Measurements from ENCODE around the gene RBM34.
A peak's percentile ranks its signal among the peaks of the same experiment; 100 is the strongest.

RBM34 gene

GRCh38 chr1:235156265-235156664 lies 4.8 kb downstream of the RBM34 start:
- ATAC-seq, result no peak
- no peak for DNase-seq

- no peak for ATAC-seq
- no peak for DNase-seq
Measured at GRCh38 chr1:235152235-235152634, 8.8 kb downstream of the RBM34 start.

GRCh38 chr1:235151033-235151432 lies 10.0 kb downstream of the RBM34 start:
- ATAC-seq, result peak; percentile 23
- DNase-seq, result no peak

DNA sequence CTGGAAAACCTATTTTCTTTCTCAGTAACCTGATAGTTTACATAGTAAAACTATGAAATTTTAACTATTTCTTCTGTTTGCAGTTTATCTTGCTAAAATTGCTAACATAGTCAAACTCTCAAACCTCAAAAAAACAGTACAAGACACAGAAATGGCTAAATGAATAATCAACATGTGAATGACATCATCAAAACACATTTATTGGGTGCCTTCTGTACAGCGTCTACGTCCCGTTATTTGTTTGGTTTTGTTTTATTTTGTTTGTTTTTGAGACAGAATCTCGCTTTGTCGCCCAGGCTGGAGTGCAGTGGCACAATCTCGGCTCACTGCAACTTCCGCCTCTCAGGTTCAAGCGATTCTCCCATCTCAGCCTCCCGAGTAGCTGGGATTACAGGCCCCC lies 11.2 kb downstream of the RBM34 start:
- DNase-seq (no peak), ATAC-seq (no peak)

- DNase-seq, result no peak
- no peak for ATAC-seq
Measured at GRCh38 chr1:235147269-235147668, 13.8 kb downstream of the RBM34 start.

GRCh38 chr1:235145639-235146038 lies 15.4 kb downstream of the RBM34 start:
- DNase-seq, result no peak

GRCh38 chr1:235142991-235143390 lies 18.1 kb downstream of the RBM34 start:
- ATAC-seq (no peak), DNase-seq (no peak)

More at GRCh38 chr1:235145639-235146038, 15.4 kb downstream of the RBM34 start:
- no peak for ATAC-seq

- DNase-seq (no peak), ATAC-seq (no peak)
Measured at GRCh38 chr1:235139315-235139714, 21.7 kb downstream of the RBM34 start.

GRCh38 chr1:235138821-235139220 lies 22.2 kb downstream of the RBM34 start:
- ATAC-seq, result peak; percentile 88

GRCh38 chr1:235136111-235136510 lies 24.9 kb downstream of the RBM34 start:
- DNase-seq, result no peak
- ATAC-seq, result no peak

More at GRCh38 chr1:235138821-235139220, 22.2 kb downstream of the RBM34 start:
- peak; percentile 37 for DNase-seq

DNA sequence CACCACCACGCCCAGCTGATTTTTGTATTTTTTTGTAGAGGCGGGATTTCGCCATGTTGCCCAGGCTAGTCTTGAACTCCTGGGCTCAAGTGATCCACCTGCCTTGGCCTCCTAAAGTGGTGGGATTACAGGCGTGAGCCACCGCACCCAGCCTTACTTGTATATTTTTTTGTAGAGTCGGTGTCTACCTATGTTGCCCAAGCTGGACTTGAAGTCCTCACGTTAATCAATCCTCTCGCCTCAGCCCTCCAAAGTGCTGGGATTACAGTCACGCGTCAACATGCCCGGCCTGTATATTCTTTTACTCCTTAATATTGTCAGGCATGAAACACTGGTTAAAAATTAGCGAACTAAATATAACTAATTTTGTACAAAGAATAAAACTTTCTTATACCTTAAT lies 26.9 kb downstream of the RBM34 start:
- DNase-seq, result no peak
- no peak for ATAC-seq

- DNase-seq (no peak), ATAC-seq (no peak)
Measured at GRCh38 chr1:235133086-235133485, 28.0 kb downstream of the RBM34 start.

GRCh38 chr1:235131961-235132360 lies 29.1 kb downstream of the RBM34 start:
- ATAC-seq (no peak), DNase-seq (no peak)

DNA sequence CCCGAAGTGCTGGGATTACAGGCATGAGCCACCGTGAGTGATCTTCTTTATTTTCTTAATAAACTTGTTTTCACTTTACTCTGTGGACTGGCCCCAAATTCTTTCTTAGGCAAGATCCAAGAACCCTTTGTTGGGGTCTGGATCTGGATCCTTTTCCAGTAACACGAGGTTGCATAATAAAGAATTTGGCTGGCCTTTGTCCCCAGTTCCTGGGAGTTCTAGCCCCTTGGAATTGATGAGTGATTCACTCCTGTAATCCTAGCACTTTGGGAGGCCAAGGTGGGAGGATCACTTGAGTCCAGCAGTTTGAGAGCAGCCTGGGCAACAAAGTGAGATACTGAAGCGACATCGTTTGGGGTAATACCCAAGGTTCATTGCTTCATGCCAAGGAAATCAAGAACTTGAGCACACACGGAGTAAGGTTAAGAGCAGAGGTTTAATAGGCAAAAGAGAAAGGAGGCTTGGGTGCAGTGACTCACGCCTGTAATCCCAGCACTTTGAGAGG lies 30.2 kb downstream of the RBM34 start:
- no peak for ATAC-seq
- no peak for DNase-seq

DNA sequence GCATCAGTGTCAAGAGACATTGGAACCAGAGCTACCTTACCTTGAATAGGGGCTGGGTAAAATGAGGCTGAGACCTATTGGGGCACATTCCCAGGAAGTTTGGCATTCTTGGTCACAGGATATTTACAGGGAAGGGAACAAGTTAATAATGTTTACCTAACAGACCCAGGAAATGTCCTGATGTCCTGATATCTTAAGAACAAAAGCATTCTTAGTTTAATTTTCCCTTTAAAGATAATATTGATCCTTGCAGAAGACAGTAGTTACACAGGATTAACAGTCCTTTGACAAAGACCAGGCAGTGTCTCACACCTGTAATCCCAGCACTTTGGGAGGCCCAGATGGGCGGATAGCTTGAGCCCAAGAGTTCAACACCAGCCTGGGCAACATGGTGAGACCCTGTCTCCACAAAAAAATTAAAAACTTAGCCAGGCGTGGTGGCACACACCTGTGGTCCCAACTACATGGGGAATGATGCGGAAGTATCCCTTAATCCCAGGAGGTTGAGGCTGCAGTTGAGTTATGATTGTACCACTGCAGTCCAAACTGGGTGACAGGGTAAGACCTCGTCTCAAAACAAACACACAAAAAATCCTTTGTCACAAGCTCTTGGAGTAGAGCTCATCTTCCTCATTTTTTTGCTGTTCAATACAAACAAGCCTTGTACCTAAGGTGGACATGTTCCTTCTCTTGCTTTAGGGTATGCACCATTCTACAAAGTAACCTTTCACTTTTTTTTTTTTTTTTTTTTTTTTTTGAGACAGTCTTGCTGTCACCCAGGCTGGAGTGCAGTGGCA lies 31.1 kb downstream of the RBM34 start:
- no peak for ATAC-seq
- no peak for DNase-seq

- peak; percentile 95 for DNase-seq
- ATAC-seq, result peak; percentile 97
Measured at GRCh38 chr1:235128456-235129328, 32.4 kb downstream of the RBM34 start, which contains the start of gene TOMM20. TSS of gene TOMM20 (minus strand) at chr1:235128837. CDS start at chr1:235128715, 122 bp downstream.

GRCh38 chr1:235127732-235128455 lies 33.2 kb downstream of the RBM34 start:
- ATAC-seq (no peak), DNase-seq (peak; percentile 26)

GRCh38 chr1:235127203-235127602 lies 33.8 kb downstream of the RBM34 start:
- DNase-seq, result no peak
- no peak for ATAC-seq

DNA sequence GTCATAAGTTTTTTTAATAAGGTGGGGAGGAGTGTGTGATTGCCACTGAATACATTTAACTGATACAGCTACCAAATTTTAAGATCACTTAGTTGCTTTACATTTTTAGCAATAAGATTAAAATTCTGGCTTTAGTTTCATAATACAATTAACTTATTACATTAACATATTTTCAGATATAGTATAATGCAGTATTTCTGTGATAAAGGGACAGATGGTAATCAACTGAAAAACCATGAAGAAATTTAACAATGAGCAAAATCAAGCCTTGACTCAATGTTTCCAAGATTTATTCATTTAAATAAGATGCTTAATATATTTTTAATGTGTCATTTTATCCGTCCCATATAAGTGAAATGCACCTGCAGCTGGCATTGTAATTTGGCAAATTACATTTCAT lies 36.4 kb downstream of the RBM34 start:
- DNase-seq (no peak), ATAC-seq (no peak)

- no peak for ATAC-seq
- DNase-seq, result no peak
Measured at GRCh38 chr1:235124111-235124510, 36.9 kb downstream of the RBM34 start.

DNA sequence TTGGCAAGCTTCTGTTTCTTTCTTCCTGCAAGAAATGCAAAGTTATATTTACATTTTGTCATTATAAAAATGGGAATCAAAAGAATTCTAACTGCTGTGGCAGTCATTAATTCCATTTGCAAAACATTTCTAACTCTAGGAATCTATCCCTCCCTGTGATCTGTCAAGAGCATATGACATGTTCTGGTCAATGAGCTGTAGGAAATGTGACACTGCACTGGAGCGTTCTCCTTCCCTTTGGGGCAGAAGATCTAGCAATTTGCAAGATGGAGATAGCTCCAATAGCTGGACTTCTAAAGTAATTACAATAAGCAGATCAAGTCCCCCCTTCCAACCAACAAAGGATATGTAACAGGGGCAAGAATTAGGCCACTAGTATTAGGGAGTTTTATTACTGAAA lies 38.7 kb downstream of the RBM34 start:
- ATAC-seq (no peak), DNase-seq (no peak)
